GM12878 (cell line): ENCODE results near the gene PLD5. TPM values are rescaled to one million over a fixed set of nuclear protein-coding genes. Genes with fewer than 3 reads are reported as not detected.
A peak's percentile ranks its signal among the peaks of the same experiment; 100 is the strongest.

Experiments used
- ATAC-seq: fragments of 200-7000 bp; cut with Tn5 transposase; 3 replicates; pipeline ENCODE4 v1.9.1; 2020; ENCODE audit warnings: mild to moderate bottlenecking, moderate library complexity
- BruUV-seq: library from RNA; stranded (reverse); fragments of 400-500 nt; replicated peaks from 2 replicates; lab custom pipeline; 2021; lab: Mats Ljungman, UMichigan
- CTCF ChIA-PET: fragments of 300-600 bp; sonication (Branson Sonifier 250); formaldehyde crosslinking; extraction: SDS; loops from one replicate; lab custom pipeline; 2021; ENCODE audit warnings: inconsistent platforms; lab: Yijun Ruan, JAX
- POLR2A ChIA-PET: fragments of 350-600 bp; formaldehyde crosslinking; extraction: SDS; loops from one replicate; lab custom pipeline; 2021; ENCODE audit warnings: inconsistent platforms; lab: Charles Lee
- RAD21 ChIA-PET: fragments of 300-600 bp; sonication (Branson Sonifier 250); formaldehyde crosslinking; loops from one replicate; lab custom pipeline; 2023; ENCODE audit warnings: antibody characterized with exemption; ENCODE audit not compliant: unreplicated experiment; lab: Charles Lee
- SMC1A ChIA-PET: fragments of 300-600 bp; sonication (Branson Sonifier 250); formaldehyde crosslinking; loops from one replicate; lab custom pipeline; 2023; ENCODE audit not compliant: unreplicated experiment, uncharacterized antibody; lab: Charles Lee
- DNase-seq: peaks from one replicate; pipeline ENCODE4 v3.0.0-alpha.2; 2011; ENCODE audit warnings: low read depth, low spot score
- FAIRE-seq: peaks from 3 replicates; lab custom pipeline; 2011; peaks lifted over from hg19 to GRCh38; lab: Jason Lieb, UNC
- H2AFZ ChIP-seq: 2 replicates; pipeline ENCODE4 v1.6.0; 2011; ENCODE audit warnings: low read depth, low read length, control low read depth; ENCODE audit not compliant: control insufficient read depth
- H3K27ac ChIP-seq: 2 replicates; pipeline ENCODE4 v1.5.1; 2011; ENCODE audit warnings: control low read depth; ENCODE audit not compliant: control insufficient read depth, insufficient read depth
- H3K27me3 ChIP-seq, 2 experiments: replicated peaks in 1 of 2; 2 replicates each; pipeline versions ENCODE4 v1.6.0 to v1.6.1; 2011; ENCODE audit warnings: low read length in 1 of 2; ENCODE audit not compliant: control insufficient read depth in 2 of 2, insufficient read depth in 2 of 2
- H3K36me3 ChIP-seq, 2 experiments: 2 replicates each; pipeline ENCODE4 v1.5.1; 2011; ENCODE audit warnings: low read length in 1 of 2; ENCODE audit not compliant: control insufficient read depth in 2 of 2, insufficient read depth in 2 of 2
- H3K4me1 ChIP-seq: 2 replicates; pipeline ENCODE4 v1.6.1; 2011; ENCODE audit warnings: mild to moderate bottlenecking, low read length, moderate library complexity, mixed read lengths; ENCODE audit not compliant: control insufficient read depth, insufficient read depth
- H3K4me2 ChIP-seq: 2 replicates; pipeline ENCODE4 v1.6.0; 2011; ENCODE audit warnings: control low read depth; ENCODE audit not compliant: control insufficient read depth, insufficient read depth
- H3K4me3 ChIP-seq: fragments of 200-600 bp; sonication (generic); 2 replicates; pipeline ENCODE4 v1.5.1; 2016
- H3K79me2 ChIP-seq: 2 replicates; pipeline ENCODE4 v1.6.0; 2011; ENCODE audit warnings: low read length; ENCODE audit not compliant: control insufficient read depth, insufficient read depth
- H3K9ac ChIP-seq: 2 replicates; pipeline ENCODE4 v1.8.0; 2011; ENCODE audit warnings: low read length, control low read depth, mixed read lengths; ENCODE audit not compliant: control insufficient read depth, insufficient read depth
- H3K9me3 ChIP-seq: replicated peaks from 3 replicates; pipeline ENCODE4 v1.5.1; 2011; ENCODE audit warnings: mild to moderate bottlenecking, low read length; ENCODE audit not compliant: control insufficient read depth, insufficient read depth
- H4K20me1 ChIP-seq: 2 replicates; pipeline ENCODE4 v1.6.0; 2011; ENCODE audit not compliant: control insufficient read depth, insufficient read depth
- ASH2L ChIP-seq: fragments of 300-600, 200-600 bp; sonication (generic); IDR thresholded peaks from 2 replicates; pipeline ENCODE4 v1.6.1; 2017; ENCODE audit warnings: low read depth, mild to moderate bottlenecking, borderline replicate concordance
- FOXM1 ChIP-seq: IDR thresholded peaks from 2 replicates; pipeline ENCODE4 v1.6.1; 2012; ENCODE audit warnings: low read depth, mild to moderate bottlenecking, inconsistent platforms, low read length, moderate library complexity
- HDGF ChIP-seq: fragments of 450-650 bp; IDR thresholded peaks from 2 replicates; pipeline ENCODE4 v1.6.1; 2016; ENCODE audit warnings: antibody characterized with exemption
- IRF4 ChIP-seq: IDR thresholded peaks from 2 replicates; pipeline ENCODE4 v1.6.1; 2011; ENCODE audit warnings: low read depth, low read length
- MYC ChIP-seq: IDR thresholded peaks from 2 replicates; pipeline ENCODE4 v1.6.1; 2011; ENCODE audit warnings: mild to moderate bottlenecking, low read length, moderate library complexity, inconsistent platforms; ENCODE audit not compliant: insufficient read depth, insufficient replicate concordance, insufficient read length, severe bottlenecking
- POLR2AphosphoS2 ChIP-seq: IDR thresholded peaks from 2 replicates; pipeline ENCODE4 v1.6.1; 2011; ENCODE audit warnings: low read depth, mild to moderate bottlenecking, low read length, improper control_type of control experiment, moderate library complexity
- POU2F2 ChIP-seq: IDR thresholded peaks from 3 replicates; pipeline ENCODE4 v1.6.1; 2011; ENCODE audit warnings: low read depth, mild to moderate bottlenecking, low read length, borderline replicate concordance
- SIX5 ChIP-seq: IDR thresholded peaks from 2 replicates; pipeline ENCODE4 v1.6.1; 2011; ENCODE audit warnings: mild to moderate bottlenecking, low read depth, low read length, moderate library complexity; ENCODE audit not compliant: severe bottlenecking
- SP1 ChIP-seq: IDR thresholded peaks from one replicate; pipeline ENCODE4 v1.6.1; 2011; ENCODE audit warnings: low read depth, low read length
- STAT3 ChIP-seq: IDR thresholded peaks from 2 replicates; pipeline ENCODE4 v1.6.1; 2011; ENCODE audit warnings: low read depth, low read length, improper control_type of control experiment
- SUPT20H ChIP-seq: IDR thresholded peaks from 2 replicates; pipeline ENCODE4 v1.6.1; 2011; ENCODE audit warnings: low read depth, mild to moderate bottlenecking, low read length, moderate library complexity, borderline replicate concordance; ENCODE audit not compliant: control insufficient read depth
- ZSCAN29 ChIP-seq: fragments of 450-650 bp; IDR thresholded peaks from 2 replicates; pipeline ENCODE4 v1.6.1; 2017; ENCODE audit warnings: mild to moderate bottlenecking, moderate library complexity
- WGBS: methylation state at CpG from one replicate; pipeline ENCODE4 v1.1.6; 2016; ENCODE audit warnings: low lambda C conversion rate; ENCODE audit not compliant: insufficient replicate concordance, insufficient coverage; ENCODE audit errors: missing lambda C conversion rate; 5-methylcytosine and 5-hydroxymethylcytosine counted together
- in situ Hi-C: fragments of 300-500 bp; cut with MboI; formaldehyde crosslinking; loops from 9 replicates; pipeline ENCODE4 v1.14.3; 2018; ENCODE audit warnings: mixed read lengths
- intact Hi-C: fragments of 100-400 bp; cut with micrococcal nuclease; formaldehyde crosslinking; loops from one replicate; pipeline ENCODE4 v1.14.2; 2022; ENCODE audit not compliant: unreplicated experiment
- polyA plus RNA-seq, 11 experiments: library from polyadenylated mRNA; depleted of rRNA in 4 of 11; unstranded in 6 of 11; stranded (reverse) in 5 of 11; fragments of >200 nt; fragmentation: Nextera tagmentation in 4 of 11; fragmentation: Illumina TruSeq in 1 of 11; extraction: Ambion mirVana in 4 of 11; extraction: Trizol in 1 of 11; gene quantifications; 1 replicate in 1 of 11; 2 replicates in 10 of 11; pipeline versions ENCODE4 v1.2.1 to v1.2.3, GENCODE V29; 2011 to 2016; ENCODE audit warnings: inconsistent platforms in 2 of 11, missing spikeins in 2 of 11, low read depth in 1 of 11
- total RNA-seq, 4 experiments: library from RNA; depleted of rRNA in 3 of 4; stranded (reverse); fragments of >200 nt in 3 of 4; fragmentation: Illumina TruSeq in 1 of 4; extraction: Trizol in 1 of 4; gene quantifications; 2 replicates each; pipeline versions ENCODE4 v1.2.1 to v1.2.3, GENCODE V29; 2013 to 2021
- TF ChIP-seq, protein P1 (sequence below): fragments of 150-350 bp; IDR thresholded peaks from 2 replicates; pipeline ENCODE4 v1.6.1; 2016; ENCODE audit warnings: low read depth, low read length
- TF ChIP-seq, protein P2 (sequence below): fragments of 450-650 bp; IDR thresholded peaks from 2 replicates; pipeline ENCODE4 v1.6.1; 2017; ENCODE audit warnings: borderline replicate concordance

The PLD5 gene
- total and polyA plus RNA-seq, 10 of the 15 experiments (the other 5 are each of a cell fraction or from before 2014, with no cell fraction given), result not detected

GRCh38 chr1:242245255-242245654, 279.2 kb downstream of the PLD5 start:
- H3K9ac ChIP-seq, result no peak overlapping the region
- ChIA-PET POLR2A (no interaction called here), CTCF (interaction anchor here (0.6 kb wide), 1 partner anchor 1834 kb away, joined by 3 read pairs; no protein-coding TSS in a partner anchor), SMC1A (no interaction called here), RAD21 (no interaction called here)
- H3K36me3 ChIP-seq, result no peaks in the 10 kb centered on the region
- ATAC-seq (no peak), FAIRE-seq (no peak), DNase-seq (no peak)
- H3K27ac ChIP-seq, result no peak overlapping the region
- no peaks in the 10 kb centered on the region for H3K27me3 ChIP-seq
- 77% methylated on average over 5 of the region's 5 CpGs for WGBS
- no peaks in the 10 kb centered on the region for H3K4me1 ChIP-seq
- no peak overlapping the region for H3K4me3 ChIP-seq
- H3K4me2 ChIP-seq, result no peak overlapping the region
- no TSS peak for BruUV-seq
- TF ChIP-seq FOXM1, result no peak
- H2AFZ ChIP-seq, result no peak overlapping the region; the same call in 1 of the 2 replicates
- no peaks in the 10 kb centered on the region for H3K79me2 ChIP-seq
- intact Hi-C loops, result no loop called here
- in situ Hi-C loops, result no loop called here
- H3K9me3 ChIP-seq, result no peaks in the 10 kb centered on the region
- no peaks in the 10 kb centered on the region for H4K20me1 ChIP-seq

DNA sequence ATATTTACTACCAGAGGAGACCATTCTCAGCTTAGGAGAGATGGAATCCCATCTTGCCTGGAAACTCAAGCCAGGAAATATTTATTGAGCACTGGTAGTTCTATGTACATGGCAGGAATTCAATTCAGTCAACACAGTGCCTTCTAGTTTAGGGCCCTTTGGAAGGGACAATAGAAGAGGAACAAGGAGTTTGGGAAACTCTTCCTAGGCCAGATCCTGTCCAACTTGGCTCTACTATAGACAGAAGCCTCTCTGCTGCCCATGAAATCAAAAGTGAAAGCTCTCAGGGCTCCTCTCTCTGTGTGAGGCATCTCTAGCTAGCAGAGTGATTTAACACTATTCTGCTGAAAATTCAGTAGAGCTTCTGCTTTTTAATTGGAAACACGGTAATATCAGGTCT, 281.0 kb downstream of the PLD5 start:
- in situ Hi-C loops, result no loop called here
- ChIA-PET CTCF (interaction anchor here (0.6 to 0.7 kb wide), 2 partner anchors 10 to 11 kb away, joined by 3 read pairs; no protein-coding TSS in a partner anchor), POLR2A (no interaction called here), SMC1A (interaction anchor here (0.7 to 1.0 kb wide), 2 partner anchors 10 to 18 kb away, joined by 3 to 4 read pairs; no protein-coding TSS in a partner anchor), RAD21 (no interaction called here)
- no peak overlapping the region for H3K9ac ChIP-seq
- 0% methylated on average over 1 of the region's 1 CpG for WGBS
- H3K36me3 ChIP-seq, result no peaks in the 10 kb centered on the region
- ATAC-seq, result peak; percentile 94
- FAIRE-seq, result peak; percentile 72
- no peak for DNase-seq
- no peaks in the 10 kb centered on the region for H4K20me1 ChIP-seq
- no peaks in the 10 kb centered on the region for H3K79me2 ChIP-seq
- H3K4me1 ChIP-seq, result no peaks in the 10 kb centered on the region
- no peak overlapping the region for H3K4me3 ChIP-seq
- no peaks in the 10 kb centered on the region for H3K9me3 ChIP-seq
- intact Hi-C loops, result no loop called here
- H3K27ac ChIP-seq, result peak overlapping the region; percentile 38; the same call in 1 of the 2 replicates
- peak overlapping the region; percentile 94 for H2AFZ ChIP-seq
- no peaks in the 10 kb centered on the region for H3K27me3 ChIP-seq
- BruUV-seq, result no TSS peak
- H3K4me2 ChIP-seq, result peak overlapping the region; percentile 51; the same call in 1 of the 2 replicates
- TF ChIP-seq, protein P1, sequence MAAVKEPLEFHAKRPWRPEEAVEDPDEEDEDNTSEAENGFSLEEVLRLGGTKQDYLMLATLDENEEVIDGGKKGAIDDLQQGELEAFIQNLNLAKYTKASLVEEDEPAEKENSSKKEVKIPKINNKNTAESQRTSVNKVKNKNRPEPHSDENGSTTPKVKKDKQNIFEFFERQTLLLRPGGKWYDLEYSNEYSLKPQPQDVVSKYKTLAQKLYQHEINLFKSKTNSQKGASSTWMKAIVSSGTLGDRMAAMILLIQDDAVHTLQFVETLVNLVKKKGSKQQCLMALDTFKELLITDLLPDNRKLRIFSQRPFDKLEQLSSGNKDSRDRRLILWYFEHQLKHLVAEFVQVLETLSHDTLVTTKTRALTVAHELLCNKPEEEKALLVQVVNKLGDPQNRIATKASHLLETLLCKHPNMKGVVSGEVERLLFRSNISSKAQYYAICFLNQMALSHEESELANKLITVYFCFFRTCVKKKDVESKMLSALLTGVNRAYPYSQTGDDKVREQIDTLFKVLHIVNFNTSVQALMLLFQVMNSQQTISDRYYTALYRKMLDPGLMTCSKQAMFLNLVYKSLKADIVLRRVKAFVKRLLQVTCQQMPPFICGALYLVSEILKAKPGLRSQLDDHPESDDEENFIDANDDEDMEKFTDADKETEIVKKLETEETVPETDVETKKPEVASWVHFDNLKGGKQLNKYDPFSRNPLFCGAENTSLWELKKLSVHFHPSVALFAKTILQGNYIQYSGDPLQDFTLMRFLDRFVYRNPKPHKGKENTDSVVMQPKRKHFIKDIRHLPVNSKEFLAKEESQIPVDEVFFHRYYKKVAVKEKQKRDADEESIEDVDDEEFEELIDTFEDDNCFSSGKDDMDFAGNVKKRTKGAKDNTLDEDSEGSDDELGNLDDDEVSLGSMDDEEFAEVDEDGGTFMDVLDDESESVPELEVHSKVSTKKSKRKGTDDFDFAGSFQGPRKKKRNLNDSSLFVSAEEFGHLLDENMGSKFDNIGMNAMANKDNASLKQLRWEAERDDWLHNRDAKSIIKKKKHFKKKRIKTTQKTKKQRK, result no peak
- TF ChIP-seq SP1 (no peak), POLR2AphosphoS2 (no peak), MYC (no peak), ASH2L (no peak), SUPT20H (no peak), SIX5 (no peak), IRF4 (no peak), HDGF (no peak), STAT3 (no peak), POU2F2 (no peak), ZSCAN29 (no peak)
- TF ChIP-seq, protein P2, sequence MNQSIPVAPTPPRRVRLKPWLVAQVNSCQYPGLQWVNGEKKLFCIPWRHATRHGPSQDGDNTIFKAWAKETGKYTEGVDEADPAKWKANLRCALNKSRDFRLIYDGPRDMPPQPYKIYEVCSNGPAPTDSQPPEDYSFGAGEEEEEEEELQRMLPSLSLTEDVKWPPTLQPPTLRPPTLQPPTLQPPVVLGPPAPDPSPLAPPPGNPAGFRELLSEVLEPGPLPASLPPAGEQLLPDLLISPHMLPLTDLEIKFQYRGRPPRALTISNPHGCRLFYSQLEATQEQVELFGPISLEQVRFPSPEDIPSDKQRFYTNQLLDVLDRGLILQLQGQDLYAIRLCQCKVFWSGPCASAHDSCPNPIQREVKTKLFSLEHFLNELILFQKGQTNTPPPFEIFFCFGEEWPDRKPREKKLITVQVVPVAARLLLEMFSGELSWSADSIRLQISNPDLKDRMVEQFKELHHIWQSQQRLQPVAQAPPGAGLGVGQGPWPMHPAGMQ, result no peak
